ENCODE measurements around the gene FLNC. TPM values are rescaled to one million over a fixed set of nuclear protein-coding genes. Genes with fewer than 3 reads are reported as not detected.

Gene FLNC
- total RNA-seq, 2 donors from 2014 or later = 0.02 to 0.07 TPM

GRCh38 chr7:128904381-128905197 is 74.4 kb downstream of the FLNC start:
- Mint-ChIP-seq H3K4me3 (no peak overlapping the region), H3K36me3 (ENCODE audit: insufficient read depth in 2 of 2) (no peaks in the 10 kb centered on the region), H3K27ac (no peak overlapping the region), H3K9me3 (no peaks in the 10 kb centered on the region), H3K4me1 (ENCODE audit: low read depth) (no peaks in the 10 kb centered on the region), H3K27me3 (ENCODE audit: low read depth) (peaks cover 17% of the 10 kb centered on the region)
- ATAC-seq (replicated peaks in 1 of 2) (peak; percentile 72 to 75), DNase-seq (peak in 1 of 2 donors; percentile 47)

DNA sequence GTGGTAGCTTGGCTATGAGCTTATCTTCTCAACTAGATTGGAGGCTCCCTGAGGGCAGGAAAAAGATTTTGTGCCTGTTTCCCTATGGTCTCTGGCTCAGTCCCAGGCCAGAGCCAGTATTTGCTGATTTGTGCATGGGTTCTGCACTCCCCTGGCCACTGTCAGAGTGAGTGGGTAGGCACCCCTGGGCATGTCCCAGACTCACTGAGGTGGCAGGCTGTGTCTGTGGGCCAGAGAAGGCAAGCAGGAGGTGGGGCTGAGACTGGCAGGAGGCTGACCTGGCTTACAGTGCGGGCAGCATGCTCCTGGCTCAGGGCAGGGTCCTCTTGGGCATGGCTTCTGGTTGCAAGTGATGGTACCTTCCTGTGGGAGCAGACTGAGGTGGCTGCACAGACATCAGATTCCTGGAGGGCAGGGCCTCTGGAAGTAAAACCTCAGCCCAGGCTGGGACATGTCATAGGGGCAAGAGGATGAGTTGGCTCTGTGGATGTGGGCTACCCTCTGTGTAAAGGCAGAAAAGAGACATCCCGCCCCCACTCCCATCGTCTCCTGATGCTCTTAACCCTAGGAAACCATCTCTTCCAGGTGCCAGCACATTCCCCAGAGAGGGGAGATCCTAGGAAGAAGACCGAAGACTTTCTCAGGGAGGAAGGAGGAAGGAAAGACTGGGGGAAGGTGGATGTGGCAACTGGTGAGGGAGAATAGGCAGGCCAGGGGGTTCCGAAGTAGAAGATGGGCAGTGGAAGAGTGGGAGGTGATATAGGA is 76.0 kb downstream of the FLNC start:
- Mint-ChIP-seq H3K27ac (no peak overlapping the region), H3K4me1 (ENCODE audit: low read depth) (peaks cover 5% of the 10 kb centered on the region), H3K36me3 (ENCODE audit: insufficient read depth in 2 of 2) (no peaks in the 10 kb centered on the region), H3K4me3 (no peak overlapping the region), H3K27me3 (ENCODE audit: low read depth) (peaks cover 28% of the 10 kb centered on the region), H3K9me3 (no peaks in the 10 kb centered on the region)
- ATAC-seq (replicated peaks in 1 of 2) = no peak
- DNase-seq = no peak

DNA sequence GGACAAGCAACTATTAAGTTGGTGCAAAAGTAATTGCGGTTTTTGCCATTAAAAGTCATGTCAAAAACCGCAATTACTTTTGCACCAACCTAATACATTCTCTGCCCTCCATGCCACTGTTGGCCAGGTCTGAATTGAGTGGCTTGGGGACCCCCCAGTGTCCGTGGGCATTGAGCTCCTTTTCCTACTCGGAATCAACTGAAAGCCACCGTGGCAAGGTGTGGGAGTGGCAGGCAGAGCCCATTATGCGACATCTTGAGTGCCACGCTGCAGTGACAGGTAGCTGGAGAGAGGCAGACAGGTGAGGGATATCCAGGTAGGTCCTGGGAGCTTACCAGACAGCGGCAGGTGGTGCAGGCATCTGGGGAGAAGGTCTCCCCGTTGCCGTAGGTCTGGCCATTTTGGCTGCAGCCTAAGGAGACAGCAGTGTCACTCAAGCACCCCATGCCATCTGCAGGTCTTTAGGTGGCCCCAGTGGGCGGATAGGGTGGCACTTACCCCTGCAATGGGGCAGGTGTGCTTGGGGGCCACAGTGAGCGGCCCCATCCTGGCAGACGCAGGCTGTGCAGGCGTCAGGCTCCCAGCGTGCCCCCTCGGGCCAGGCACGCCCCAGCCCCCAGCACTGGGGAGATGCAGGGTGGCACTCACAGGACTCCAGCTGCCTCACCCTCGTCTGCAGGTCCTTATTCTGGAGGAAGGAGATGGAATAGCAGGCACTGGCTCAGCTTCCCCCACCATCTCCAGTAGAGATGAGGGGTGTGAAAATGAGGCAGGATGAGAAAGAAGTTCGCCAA is 76.8 kb downstream of the FLNC start:
- Mint-ChIP-seq H3K4me1 (ENCODE audit: low read depth) (peaks cover 8% of the 10 kb centered on the region), H3K4me3 (no peak overlapping the region), H3K27ac (no peak overlapping the region), H3K27me3 (ENCODE audit: low read depth) (peaks cover 27% of the 10 kb centered on the region), H3K36me3 (ENCODE audit: insufficient read depth in 2 of 2) (no peaks in the 10 kb centered on the region), H3K9me3 (no peaks in the 10 kb centered on the region)
- ATAC-seq (replicated peaks in 1 of 2) (no peak), DNase-seq (no peak)

Other genes with a start within 250 kb of the FLNC start
- gene GARIN1A, start 158.1 kb upstream of the FLNC start, total RNA-seq = 1 to 10 TPM; 2.6 to 2.7 TPM
- 10 to 100 TPM; 32.2 to 32.4 TPM for gene CALU, start 91.0 kb upstream of the FLNC start, total RNA-seq
- gene OPN1SW, start 54.6 kb upstream of the FLNC start, total RNA-seq = not detected
- 1 to 10 TPM; 4.6 to 7.4 TPM for gene CCDC136, start 38.4 kb upstream of the FLNC start, total RNA-seq
- gene ATP6V1F, start 32.5 kb downstream of the FLNC start, total RNA-seq = 10 to 100 TPM; 68.3 to 73.3 TPM
- gene KCP, start 80.3 kb downstream of the FLNC start, total RNA-seq = under 1 TPM in 1 of 2 donors, not detected in 1; 0.21 TPM
- 10 to 100 TPM; 23.1 to 30.3 TPM for gene IRF5, start 107.5 kb downstream of the FLNC start, total RNA-seq
- 10 to 100 TPM; 62.0 to 81.4 TPM for gene TNPO3, start 224.7 kb downstream of the FLNC start, total RNA-seq